Psoas muscle (tissue), 8 donors: ENCODE measurements around the gene FAF2. TPM values are rescaled to one million over a fixed set of nuclear protein-coding genes. Genes with fewer than 3 reads are reported as not detected.
A peak's percentile ranks its signal among the peaks of the same experiment; 100 is the strongest.

Experiments
- ATAC-seq, 4 donors: fragments of 200-7000 bp; cut with Tn5 transposase; one replicate each; pipeline ENCODE4 v1.9.1; 2020; ENCODE audit warnings: moderate library complexity in 3 of 4, mild to moderate bottlenecking in 2 of 4
- DNase-seq, 2 donors: peaks; one replicate each; pipeline ENCODE4 v3.0.0-alpha.2; 2020
- H3K27ac ChIP-seq: fragments of 200-600 bp; one replicate; pipeline ENCODE4 v1.8.0; 2022
- H3K27me3 ChIP-seq, 3 donors: fragments of 200-600 bp in 1 of 3; one replicate each; pipeline versions ENCODE4 v1.6.1 to v1.8.0; 2013 to 2022; ENCODE audit warnings: low read length in 2 of 3, mild to moderate bottlenecking in 2 of 3, moderate library complexity in 1 of 3; ENCODE audit not compliant: insufficient read depth in 3 of 3
- H3K36me3 ChIP-seq, 2 donors: fragments of 200-600 bp in 1 of 2; one replicate each; pipeline versions ENCODE4 v1.6.1 to v1.8.0; 2013 to 2022; ENCODE audit warnings: low read depth in 1 of 2, mild to moderate bottlenecking in 1 of 2, moderate library complexity in 1 of 2; ENCODE audit not compliant: insufficient read depth in 1 of 2
- H3K4me1 ChIP-seq: fragments of 200-600 bp; one replicate; pipeline ENCODE4 v1.8.0; 2022
- H3K4me3 ChIP-seq: fragments of 200-600 bp; one replicate; pipeline ENCODE4 v1.8.0; 2022; ENCODE audit warnings: mild to moderate bottlenecking
- H3K9me3 ChIP-seq: fragments of 200-600 bp; one replicate; pipeline ENCODE4 v1.8.0; 2022
- WGBS, 3 donors: extraction: QIAGEN DNeasy Blood & Tissue Kit; methylation state at CpG; one replicate each; pipeline versions ENCODE4 v1.1.6 to v1.1.7; 2013; 5-methylcytosine and 5-hydroxymethylcytosine counted together
- intact Hi-C, 2 donors: fragments of 100-400 bp; cut with DNase I; formaldehyde crosslinking; loops; one replicate each; pipeline versions ENCODE4 v1.11.0 to v1.14.2; 2022
- polyA plus RNA-seq, 3 donors: library from polyadenylated mRNA; stranded (reverse); fragments of 200-250 nt; gene quantifications; one replicate each; pipeline ENCODE4 v1.2.3, GENCODE V29; 2013
- total RNA-seq, 4 donors: library from RNA; stranded (reverse); fragmentation: NEBNext Ultra II Directional in 2 of 4; extraction: Animal tissue kit (Norgen Biotek cat#: 25700) in 2 of 4; gene quantifications; one replicate each; pipeline versions ENCODE4 v1.2.1 to v1.2.4, GENCODE V29; 2021 to 2023
- TF ChIP-seq, protein P1 (sequence below): fragments of 200-600 bp; IDR thresholded peaks from one replicate; pipeline ENCODE4 v1.8.0; 2022; ENCODE audit warnings: antibody characterized with exemption
- donor health status: healthy with polysubstance abuse.
- donor health status: DM: no; HTN: no; CAD: no; lungs with moderate emphysema.
- donor health status: Bipolar disorder and iron deficiency.
- donor health status: healthy.
- donor health status: DM: yes; HTN: yes; CAD: no.
- donor health status: DM: no; HTN: no; CAD: no.
- donor health status: DM: no; HTN: no; CAD: no.
- donor health status: DM: yes; HTN: yes; CAD: no.

Gene FAF2
- total and polyA plus RNA-seq, 7 donors = 8.4 to 22.8 (median 14.7) TPM

DNA sequence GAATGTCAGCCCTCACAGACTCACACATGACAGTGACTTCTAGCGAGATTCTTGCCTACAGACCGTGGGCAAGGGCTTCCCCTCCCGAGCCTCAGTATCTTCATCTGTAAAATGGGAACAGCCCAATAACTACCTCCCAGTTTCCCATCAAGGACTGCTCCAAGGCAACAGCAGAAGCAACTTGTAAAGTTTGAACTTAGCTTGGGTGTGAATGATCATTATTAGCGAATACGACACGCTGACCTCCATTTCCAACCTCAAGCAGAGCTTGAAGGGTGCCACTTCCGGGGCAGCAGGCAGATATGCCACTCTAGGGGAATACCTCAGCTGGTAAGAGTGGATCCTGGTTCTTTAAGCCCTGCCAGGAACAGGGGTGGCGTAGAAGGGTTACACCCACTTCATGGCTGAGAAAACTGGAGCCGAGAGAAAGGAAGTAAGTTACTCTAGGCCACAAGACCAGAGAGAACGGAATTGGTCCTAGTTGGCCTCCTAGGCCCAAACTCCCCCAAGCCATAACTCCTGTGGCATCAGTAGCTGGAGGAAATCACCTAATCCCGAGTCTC is 87.0 kb downstream of the FAF2 start:
- ATAC-seq (no peak), DNase-seq (no peak)
- peaks cover 35% of the 10 kb centered on the region for H3K4me1 ChIP-seq
- H3K9me3 ChIP-seq = no peaks in the 10 kb centered on the region
- H3K27me3 ChIP-seq = no peaks in the 10 kb centered on the region
- TF ChIP-seq, protein P1, sequence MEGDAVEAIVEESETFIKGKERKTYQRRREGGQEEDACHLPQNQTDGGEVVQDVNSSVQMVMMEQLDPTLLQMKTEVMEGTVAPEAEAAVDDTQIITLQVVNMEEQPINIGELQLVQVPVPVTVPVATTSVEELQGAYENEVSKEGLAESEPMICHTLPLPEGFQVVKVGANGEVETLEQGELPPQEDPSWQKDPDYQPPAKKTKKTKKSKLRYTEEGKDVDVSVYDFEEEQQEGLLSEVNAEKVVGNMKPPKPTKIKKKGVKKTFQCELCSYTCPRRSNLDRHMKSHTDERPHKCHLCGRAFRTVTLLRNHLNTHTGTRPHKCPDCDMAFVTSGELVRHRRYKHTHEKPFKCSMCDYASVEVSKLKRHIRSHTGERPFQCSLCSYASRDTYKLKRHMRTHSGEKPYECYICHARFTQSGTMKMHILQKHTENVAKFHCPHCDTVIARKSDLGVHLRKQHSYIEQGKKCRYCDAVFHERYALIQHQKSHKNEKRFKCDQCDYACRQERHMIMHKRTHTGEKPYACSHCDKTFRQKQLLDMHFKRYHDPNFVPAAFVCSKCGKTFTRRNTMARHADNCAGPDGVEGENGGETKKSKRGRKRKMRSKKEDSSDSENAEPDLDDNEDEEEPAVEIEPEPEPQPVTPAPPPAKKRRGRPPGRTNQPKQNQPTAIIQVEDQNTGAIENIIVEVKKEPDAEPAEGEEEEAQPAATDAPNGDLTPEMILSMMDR = no peak
- WGBS, 3 donors = 44 to 52% (median 45%) methylated on average over 11 of the region's 11 CpGs
- peak overlapping the region; percentile 96 for H3K27ac ChIP-seq
- peak overlapping the region; percentile 77 for H3K4me3 ChIP-seq
- intact Hi-C loops = loop anchor here in 1 of 2 donors (5.0 kb wide), 1 partner anchor 88 kb away; the partner anchor contains the start of gene FAF2
- peaks cover 3 to 17% of the 10 kb centered on the region in 2 donors for H3K36me3 ChIP-seq

GRCh38 chr5:176535664-176536131 is 87.5 kb downstream of the FAF2 start:
- 2 to 15% (median 3%) methylated on average over 9 of the region's 9 CpGs for WGBS, 3 donors

GRCh38 chr5:176536132-176536901 is 88.1 kb downstream of the FAF2 start:
- peak overlapping the region; percentile 77 for H3K4me3 ChIP-seq
- H3K9me3 ChIP-seq = no peaks in the 10 kb centered on the region
- H3K4me1 ChIP-seq = peaks cover 35% of the 10 kb centered on the region
- peak overlapping the region; percentile 96 for H3K27ac ChIP-seq
- 0 to 2% (median 1%) methylated on average over 34 to 43 of the region's 43 CpGs for WGBS, 3 donors
- peak; percentile 84 to 89 for DNase-seq
- no peaks in the 10 kb centered on the region for H3K27me3 ChIP-seq
- intact Hi-C loops = loop anchor here in 1 of 2 donors (5.0 kb wide), 1 partner anchor 89 kb away; the partner anchor contains the start of gene FAF2
- ATAC-seq = peak; percentile 48 to 64 (median 50)
- TF ChIP-seq, protein P1 = no peak
- peaks cover 0 to 7% of the 10 kb centered on the region in 2 donors for H3K36me3 ChIP-seq

More at GRCh38 chr5:176535664-176536131, 87.5 kb downstream of the FAF2 start:
- Histone ChIP-seq H3K27me3 (no peaks in the 10 kb centered on the region), H3K36me3 (peaks cover 3 to 12% of the 10 kb centered on the region in 2 donors), H3K4me1 (peaks cover 35% of the 10 kb centered on the region), H3K27ac (peak overlapping the region; percentile 96), H3K9me3 (no peaks in the 10 kb centered on the region), H3K4me3 (peak overlapping the region; percentile 77)
- ATAC-seq (no peak), DNase-seq (no peak)
- TF ChIP-seq, protein P1 = no peak
- intact Hi-C loops = loop anchor here in 1 of 2 donors (5.0 kb wide), 1 partner anchor 88 kb away; the partner anchor contains the start of gene FAF2

- Histone ChIP-seq H3K4me3 (peak within 1 kb of the TSS; percentile 77), H3K4me1 (peaks cover 35% of the 10 kb centered on the region), H3K9me3 (no peaks in the 10 kb centered on the region), H3K27ac (peak within 1 kb of the TSS; percentile 96), H3K36me3 (peaks cover 0 to under 1% of the 10 kb centered on the region in 2 donors), H3K27me3 (no peaks in the 10 kb centered on the region)
- DNase-seq (peak; percentile 99), ATAC-seq (peak; percentile 86 to 88 (median 88))
- intact Hi-C loops = loop anchor here in 1 of 2 donors (5.0 kb wide), 1 partner anchor 90 kb away; the partner anchor contains the start of gene FAF2
- 0 to 1% (median 0%) methylated on average over 49 to 63 of the region's 63 CpGs for WGBS, 3 donors
- TF ChIP-seq, protein P1 = no peak
These were observed 88.8 kb downstream of the FAF2 start, which contains the start of gene RNF44 for GRCh38 chr5:176536902-176537553. TSS of gene RNF44 (minus strand) at chr5:176537402. CDS start at chr5:176532472, 4,930 bp downstream.
